Ovary (tissue), 9 donors: ENCODE results near the gene P2RX1. TPM values are rescaled to one million over a fixed set of nuclear protein-coding genes. Genes with fewer than 3 reads are reported as not detected.

Experiments used
- DNase-seq, 5 donors: peaks; one replicate each; pipeline ENCODE4 v3.0.0-alpha.2; 2019 to 2020
- H3K27ac ChIP-seq, 2 donors: fragments of 200-600 bp; one replicate each; pipeline versions ENCODE4 v1.5.1 to v1.8.0; 2019 to 2022
- H3K27me3 ChIP-seq: fragments of 200-600 bp; one replicate; pipeline ENCODE4 v1.8.0; 2022
- H3K36me3 ChIP-seq: fragments of 200-600 bp; sonication (generic); one replicate; pipeline ENCODE4 v1.5.1; 2019
- H3K4me1 ChIP-seq: one replicate; pipeline ENCODE4 v1.8.1; 2013; ENCODE audit warnings: mild to moderate bottlenecking, moderate library complexity; ENCODE audit not compliant: insufficient read depth
- H3K4me3 ChIP-seq: fragments of 200-600 bp; sonication (generic); one replicate; pipeline ENCODE4 v1.5.1; 2017
- H3K9me3 ChIP-seq, 2 donors: fragments of 200-600 bp in 1 of 2; sonication (generic) in 1 of 2; one replicate each; pipeline versions ENCODE4 v1.5.1 to v1.8.1; 2013 to 2019; ENCODE audit warnings: mild to moderate bottlenecking in 1 of 2, moderate library complexity in 1 of 2
- CTCF ChIP-seq, 3 donors: fragments of 450-650 bp in 2 of 3; fragments of 200-600 bp in 1 of 3; IDR thresholded peaks; one replicate each; pipeline versions ENCODE4 v1.5.1 to v1.8.0; 2016 to 2022; ENCODE audit warnings: antibody characterized with exemption in 3 of 3, mild to moderate bottlenecking in 1 of 3
- EP300 ChIP-seq: sonication (generic); formaldehyde crosslinking; IDR thresholded peaks from one replicate; pipeline ENCODE4 v1.6.1; 2017; ENCODE audit warnings: antibody characterized with exemption
- POLR2A ChIP-seq: fragments of 450-650 bp; IDR thresholded peaks from one replicate; pipeline ENCODE4 v1.6.1; 2017; ENCODE audit warnings: antibody characterized with exemption, mild to moderate bottlenecking, moderate library complexity
- WGBS, 3 donors: extraction: QIAGEN DNeasy Blood & Tissue Kit in 1 of 3; methylation state at CpG; one replicate each; pipeline versions ENCODE4 v1.1.5 to v1.1.7; 2013 to 2017; 5-methylcytosine and 5-hydroxymethylcytosine counted together
- intact Hi-C, 4 donors: fragments of 100-400 bp; cut with DNase I; formaldehyde crosslinking; loops; one replicate each; pipeline versions ENCODE4 v1.11.0 to v1.15.1; 2022 to 2023
- polyA plus RNA-seq, 2 donors: library from polyadenylated mRNA; stranded (reverse); fragments of 200-250 nt in 1 of 2; fragments of 350-450 nt in 1 of 2; fragmentation: Illumina TruSeq in 1 of 2; extraction: RNeasy Lipid Tissue Mini Kit (QIAGEN cat#74804) in 1 of 2; gene quantifications; one replicate each; pipeline ENCODE4 v1.2.3, GENCODE V29; 2013 to 2014
- total RNA-seq, 7 donors: library from RNA; depleted of rRNA in 2 of 7; stranded (reverse); fragments of >200 nt in 2 of 7; fragmentation: NEBNext Ultra II Directional in 3 of 7; extraction: Animal tissue kit (Norgen Biotek cat#: 25700) in 3 of 7; gene quantifications; one replicate each; pipeline versions ENCODE4 v1.1.0 to v1.2.4, GENCODE V29; 2016 to 2023
- donor health status: DM: no; HTN: no; CAD: no; lungs with moderate emphysema.
- donor health status: DM: no; HTN: no; CAD: no.
- donor health status: Bipolar disorder and iron deficiency.
- donor health status: DM: yes; HTN: yes; CAD: no.
- donor health status: DM: no; HTN: no; CAD: no.
- donor health status: DM: yes; HTN: yes; CAD: no.

The P2RX1 gene
- total and polyA plus RNA-seq, 9 donors: 0.24 to 4.6 (median 0.99) TPM

DNA sequence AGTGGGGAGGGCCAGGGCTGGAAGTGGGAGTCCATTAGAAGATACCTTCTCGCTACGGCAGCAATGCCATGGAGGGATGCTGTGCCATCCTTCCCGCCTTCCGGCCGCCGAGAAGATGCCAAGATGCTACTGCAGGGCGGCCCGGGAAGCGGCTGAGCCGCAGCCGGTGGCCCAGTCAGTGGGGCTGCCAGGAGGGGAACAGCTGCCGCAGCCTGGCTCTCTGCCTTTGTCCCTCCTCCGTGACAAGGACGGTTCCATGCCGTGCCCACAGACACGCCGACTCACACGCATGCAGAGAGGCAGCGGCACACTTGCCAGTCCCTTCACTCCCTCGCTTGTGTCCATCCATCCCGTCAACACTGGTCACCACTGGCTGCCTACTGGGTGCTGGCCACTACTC lies 50.0 kb downstream of the P2RX1 start:
- H3K27me3 ChIP-seq: no peaks in the 10 kb centered on the region
- H3K36me3 ChIP-seq: no peaks in the 10 kb centered on the region
- H3K4me1 ChIP-seq: no peaks in the 10 kb centered on the region
- TF ChIP-seq CTCF (IDR thresholded peaks at IDR 0.05): no peak
- no peak for TF ChIP-seq EP300
- no peak for TF ChIP-seq POLR2A
- no peak for DNase-seq
- intact Hi-C loops: loop anchor here in 2 of 4 donors (10.0 kb wide), 2 partner anchors 49 to 139 kb away; partner anchors contain the start of gene P2RX1 (in 1 of the 2)
- H3K27ac ChIP-seq: no peak overlapping the region
- no peaks in the 10 kb centered on the region for H3K9me3 ChIP-seq
- no peak overlapping the region for H3K4me3 ChIP-seq
- 94 to 96% (median 96%) methylated on average over 21 of the region's 21 CpGs for WGBS, 3 donors

- no peak overlapping the region for H3K4me3 ChIP-seq
- intact Hi-C loops: loop anchor here in 2 of 4 donors (2.0 to 10.0 kb wide), 3 partner anchors 50 to 144 kb away; partner anchors contain the start of gene P2RX1 (in 1 of the 2)
- no peak overlapping the region for H3K27ac ChIP-seq
- no peak for TF ChIP-seq EP300
- no peak for TF ChIP-seq POLR2A
- TF ChIP-seq CTCF (IDR thresholded peaks at IDR 0.05): no peak
- DNase-seq: no peak
- no peaks in the 10 kb centered on the region for H3K9me3 ChIP-seq
- no peaks in the 10 kb centered on the region for H3K36me3 ChIP-seq
- H3K27me3 ChIP-seq: no peaks in the 10 kb centered on the region
- WGBS, 3 donors: 60 to 79% (median 77%) methylated on average over 8 of the region's 8 CpGs
- H3K4me1 ChIP-seq: no peaks in the 10 kb centered on the region
These were observed 51.1 kb downstream of the P2RX1 start for GRCh38 chr17:3865176-3865575.

DNA sequence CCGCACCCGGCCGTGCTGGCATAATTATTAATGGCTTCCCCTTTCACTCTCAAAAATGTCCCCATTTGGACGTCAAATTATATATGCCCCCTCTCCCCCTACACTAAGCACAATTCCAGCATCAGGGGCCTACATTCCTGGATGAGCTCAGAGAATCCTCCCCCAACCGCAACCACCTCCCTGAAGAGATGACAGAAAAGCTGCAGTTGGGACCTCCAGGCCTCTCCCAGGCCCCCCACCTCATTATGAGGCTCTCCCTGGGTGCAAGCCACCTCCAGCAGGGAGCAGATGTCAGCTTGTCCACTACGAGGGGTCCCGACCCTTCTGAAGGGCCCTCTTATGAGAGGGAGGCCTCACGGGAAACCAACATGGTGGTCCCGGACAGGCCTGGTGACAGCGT lies 51.7 kb downstream of the P2RX1 start:
- no peaks in the 10 kb centered on the region for H3K9me3 ChIP-seq
- no peaks in the 10 kb centered on the region for H3K36me3 ChIP-seq
- no peak for TF ChIP-seq CTCF (IDR thresholded peaks at IDR 0.05)
- WGBS, 3 donors: 88 to 89% (median 88%) methylated on average over 9 to 10 of the region's 10 CpGs
- H3K4me1 ChIP-seq: no peaks in the 10 kb centered on the region
- intact Hi-C loops: loop anchor here (2.0 to 10.0 kb wide), 5 partner anchors 50 to 213 kb away; partner anchors contain the start of gene P2RX1 (in 1 of the 4)
- no peak overlapping the region for H3K4me3 ChIP-seq
- no peak overlapping the region for H3K27ac ChIP-seq
- no peak for DNase-seq
- H3K27me3 ChIP-seq: no peaks in the 10 kb centered on the region

DNA sequence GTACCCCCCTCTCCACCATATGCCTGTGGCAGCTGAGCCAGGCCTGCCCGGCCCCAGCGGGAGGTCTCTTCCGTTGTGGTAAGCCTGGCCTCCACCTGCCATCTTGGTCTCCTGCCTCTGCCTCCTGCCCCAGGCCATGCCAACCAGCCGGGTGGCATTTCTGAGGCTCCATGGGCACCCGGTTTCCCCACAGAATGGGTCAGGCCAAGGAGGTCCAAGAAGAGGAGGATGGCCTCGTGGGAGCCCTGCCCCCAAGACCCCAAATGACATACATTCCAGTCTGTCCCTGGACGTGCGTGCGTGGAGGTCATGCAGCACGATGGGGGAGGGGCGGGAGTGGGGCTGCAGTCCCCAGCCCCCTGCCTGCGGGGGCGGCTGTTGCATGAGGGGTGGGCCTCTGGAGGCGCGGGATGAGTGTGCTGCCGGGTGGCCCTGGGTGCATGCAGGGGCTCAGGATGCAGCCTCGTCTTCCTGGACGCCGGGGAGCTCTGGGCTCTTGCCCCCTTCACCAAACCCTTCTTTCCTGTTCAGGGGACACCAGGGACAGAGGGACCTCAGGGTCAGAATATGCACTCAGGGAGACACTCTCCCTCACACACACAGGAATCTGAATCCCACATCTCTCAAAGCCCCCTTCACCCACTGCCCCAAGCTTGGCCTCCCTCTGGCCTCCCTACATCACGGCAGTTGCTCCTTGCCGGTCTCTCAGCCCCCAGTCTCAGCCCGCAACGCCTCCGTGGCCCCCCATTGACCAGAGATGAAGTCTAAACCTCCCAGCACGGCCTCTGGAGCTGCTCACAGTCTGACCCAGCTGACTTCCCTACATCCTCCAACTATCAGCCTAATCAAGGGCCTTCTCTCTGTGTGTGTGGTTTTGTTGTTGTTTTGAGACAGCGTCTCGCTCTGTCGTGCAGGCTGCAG lies 54.2 kb downstream of the P2RX1 start:
- Histone ChIP-seq H3K36me3 (no peaks in the 10 kb centered on the region), H3K4me1 (no peaks in the 10 kb centered on the region), H3K27ac (no peak overlapping the region), H3K9me3 (no peaks in the 10 kb centered on the region), H3K27me3 (no peaks in the 10 kb centered on the region), H3K4me3 (no peak overlapping the region)
- TF ChIP-seq EP300 (no peak), POLR2A (no peak), CTCF (IDR thresholded peaks at IDR 0.05) (no peak)
- no peak for DNase-seq
- intact Hi-C loops: loop anchor here (5.0 to 10.0 kb wide), 4 partner anchors 53 to 215 kb away; partner anchors contain the start of gene P2RX1 (in 1 of the 4)
- WGBS, 3 donors: 81 to 88% (median 81%) methylated on average over 27 to 28 of the region's 28 CpGs
